ENCODE data around the gene TMEM205. TPM values are rescaled to one million over a fixed set of nuclear protein-coding genes. Genes with fewer than 3 reads are reported as not detected.

Gene TMEM205
- total RNA-seq, 1 donor from 2014 or later = 46.0 TPM

- H3K36me3 ChIP-seq (ENCODE audit: insufficient read depth, low read length) = no peaks in the 10 kb centered on the region
- TF ChIP-seq CTCF (IDR thresholded peaks at IDR 0.05; ENCODE audit: insufficient read depth, low read depth, low read length) (no peak), EZH2 (IDR thresholded peaks at IDR 0.05; ENCODE audit: insufficient read depth, low read length) (no peak)
- Mint-ChIP-seq H3K4me3 (ENCODE audit: unreplicated experiment) (no peak overlapping the region), H3K27me3 (ENCODE audit: low read depth, unreplicated experiment) (no peaks in the 10 kb centered on the region), H3K36me3 (ENCODE audit: low read depth, unreplicated experiment) (peaks cover 7% of the 10 kb centered on the region), H3K27ac (ENCODE audit: unreplicated experiment) (peak overlapping the region; percentile 35), H3K9me3 (ENCODE audit: unreplicated experiment) (no peaks in the 10 kb centered on the region), H3K4me1 (ENCODE audit: low read depth, unreplicated experiment) (peaks cover 13% of the 10 kb centered on the region)
- peak overlapping the region; percentile 78 for H3K4me2 ChIP-seq (ENCODE audit: low read length)
- peaks cover 42% of the 10 kb centered on the region for H3K4me1 ChIP-seq (ENCODE audit: insufficient read depth, low read length)
- H2AFZ ChIP-seq (ENCODE audit: low read depth, low read length) = peak overlapping the region; percentile 21
- H3K4me3 ChIP-seq (ENCODE audit: insufficient read depth, low read depth, low read length) = peak overlapping the region; percentile 70
- FAIRE-seq = no peak
- no peaks in the 10 kb centered on the region for H3K27me3 ChIP-seq (ENCODE audit: insufficient read depth, low read length)
- H3K27ac ChIP-seq (ENCODE audit: low read depth, low read length) = no peak overlapping the region
- peaks cover 9% of the 10 kb centered on the region for H4K20me1 ChIP-seq (ENCODE audit: insufficient read depth, low read length)
- peak overlapping the region; percentile 84 for H3K9ac ChIP-seq (ENCODE audit: low read length)
- no peaks in the 10 kb centered on the region for H3K9me3 ChIP-seq (ENCODE audit: insufficient read depth, low read depth, low read length)
- no peak for DNase-seq (ENCODE audit: low read depth)
- H3K79me2 ChIP-seq (ENCODE audit: insufficient read depth, low read length) = no peaks in the 10 kb centered on the region
Measured at GRCh38 chr19:11373885-11374432, 27.9 kb upstream of the TMEM205 start.

- peak overlapping the region; percentile 78 for H3K4me2 ChIP-seq (ENCODE audit: low read length)
- no peak overlapping the region for H3K27ac ChIP-seq (ENCODE audit: low read depth, low read length)
- peak; percentile 25 for DNase-seq (ENCODE audit: low read depth)
- H3K9me3 ChIP-seq (ENCODE audit: insufficient read depth, low read depth, low read length) = no peaks in the 10 kb centered on the region
- FAIRE-seq = no peak
- no peak overlapping the region for H2AFZ ChIP-seq (ENCODE audit: low read depth, low read length)
- peaks cover 37% of the 10 kb centered on the region for H3K4me1 ChIP-seq (ENCODE audit: insufficient read depth, low read length)
- Mint-ChIP-seq H3K36me3 (ENCODE audit: low read depth, unreplicated experiment) (peaks cover 7% of the 10 kb centered on the region), H3K4me1 (ENCODE audit: low read depth, unreplicated experiment) (peaks cover 9% of the 10 kb centered on the region), H3K9me3 (ENCODE audit: unreplicated experiment) (no peaks in the 10 kb centered on the region), H3K4me3 (ENCODE audit: unreplicated experiment) (no peak overlapping the region), H3K27me3 (ENCODE audit: low read depth, unreplicated experiment) (no peaks in the 10 kb centered on the region), H3K27ac (ENCODE audit: unreplicated experiment) (no peak overlapping the region)
- no peak overlapping the region for H3K4me3 ChIP-seq (ENCODE audit: insufficient read depth, low read depth, low read length)
- peaks cover 7% of the 10 kb centered on the region for H4K20me1 ChIP-seq (ENCODE audit: insufficient read depth, low read length)
- no peaks in the 10 kb centered on the region for H3K36me3 ChIP-seq (ENCODE audit: insufficient read depth, low read length)
- no peaks in the 10 kb centered on the region for H3K27me3 ChIP-seq (ENCODE audit: insufficient read depth, low read length)
- TF ChIP-seq CTCF (IDR thresholded peaks at IDR 0.05; ENCODE audit: insufficient read depth, low read depth, low read length) (no peak), EZH2 (IDR thresholded peaks at IDR 0.05; ENCODE audit: insufficient read depth, low read length) (no peak)
- no peak overlapping the region for H3K9ac ChIP-seq (ENCODE audit: low read length)
- H3K79me2 ChIP-seq (ENCODE audit: insufficient read depth, low read length) = no peaks in the 10 kb centered on the region
Measured at GRCh38 chr19:11373166-11373884, 27.3 kb upstream of the TMEM205 start.

- Histone ChIP-seq H3K4me2 (ENCODE audit: low read length) (no peak overlapping the region), H3K27ac (ENCODE audit: low read depth, low read length) (no peak overlapping the region), H3K4me3 (ENCODE audit: insufficient read depth, low read depth, low read length) (no peak overlapping the region), H4K20me1 (ENCODE audit: insufficient read depth, low read length) (peaks cover under 1% of the 10 kb centered on the region), H3K9ac (ENCODE audit: low read length) (no peak overlapping the region), H3K9me3 (ENCODE audit: insufficient read depth, low read depth, low read length) (no peaks in the 10 kb centered on the region), H3K79me2 (ENCODE audit: insufficient read depth, low read length) (no peaks in the 10 kb centered on the region), H3K36me3 (ENCODE audit: insufficient read depth, low read length) (no peaks in the 10 kb centered on the region), H3K27me3 (ENCODE audit: insufficient read depth, low read length) (no peaks in the 10 kb centered on the region), H2AFZ (ENCODE audit: low read depth, low read length) (no peak overlapping the region), H3K4me1 (ENCODE audit: insufficient read depth, low read length) (peaks cover 18% of the 10 kb centered on the region)
- peaks cover 8% of the 10 kb centered on the region for H3K36me3 Mint-ChIP-seq (ENCODE audit: low read depth, unreplicated experiment)
- TF ChIP-seq CTCF (IDR thresholded peaks at IDR 0.05; ENCODE audit: insufficient read depth, low read depth, low read length) (no peak), EZH2 (IDR thresholded peaks at IDR 0.05; ENCODE audit: insufficient read depth, low read length) (no peak)
- DNase-seq (ENCODE audit: low read depth) (no peak), FAIRE-seq (no peak)
- no peaks in the 10 kb centered on the region for H3K9me3 Mint-ChIP-seq (ENCODE audit: unreplicated experiment)
- H3K4me1 Mint-ChIP-seq (ENCODE audit: low read depth, unreplicated experiment) = peaks cover under 1% of the 10 kb centered on the region
- H3K27ac Mint-ChIP-seq (ENCODE audit: unreplicated experiment) = no peak overlapping the region
- no peak overlapping the region for H3K4me3 Mint-ChIP-seq (ENCODE audit: unreplicated experiment)
- H3K27me3 Mint-ChIP-seq (ENCODE audit: low read depth, unreplicated experiment) = no peaks in the 10 kb centered on the region
Measured at GRCh38 chr19:11370744-11371143, 24.7 kb upstream of the TMEM205 start.

Measured in astrocyte (in vitro differentiated cells and primary cell).